Endothelial cell (in vitro differentiated cells): ENCODE data around the gene ESPNL. TPM values are rescaled to one million over a fixed set of nuclear protein-coding genes. Genes with fewer than 3 reads are reported as not detected.

ENCODE experiments used
- DNase-seq: peaks from one replicate; pipeline ENCODE4 v3.0.0; 2021; ENCODE audit warnings: low spot score
- H3K27ac Mint-ChIP-seq: one replicate; pipeline ENCODE4 v1.8.0; 2021; ENCODE audit warnings: mixed read lengths, inconsistent platforms; ENCODE audit not compliant: unreplicated experiment
- H3K27me3 Mint-ChIP-seq: one replicate; pipeline ENCODE4 v1.8.0; 2021; ENCODE audit warnings: mild to moderate bottlenecking, moderate library complexity, mixed read lengths, inconsistent platforms; ENCODE audit not compliant: unreplicated experiment
- H3K36me3 Mint-ChIP-seq: one replicate; pipeline ENCODE4 v1.8.0; 2021; ENCODE audit warnings: mild to moderate bottlenecking, low read depth, mixed read lengths, inconsistent platforms; ENCODE audit not compliant: unreplicated experiment
- H3K4me1 Mint-ChIP-seq: one replicate; pipeline ENCODE4 v1.8.0; 2021; ENCODE audit warnings: mild to moderate bottlenecking, mixed read lengths, inconsistent platforms; ENCODE audit not compliant: unreplicated experiment
- H3K4me3 Mint-ChIP-seq: one replicate; pipeline ENCODE4 v1.8.0; 2021; ENCODE audit warnings: mild to moderate bottlenecking, mixed read lengths, inconsistent platforms; ENCODE audit not compliant: unreplicated experiment
- H3K9me3 Mint-ChIP-seq: one replicate; pipeline ENCODE4 v1.8.0; 2021; ENCODE audit warnings: mixed read lengths, inconsistent platforms; ENCODE audit not compliant: unreplicated experiment
- total RNA-seq: library from RNA; stranded (reverse); fragmentation: NEBNext Ultra II Directional; extraction: Animal tissue kit (Norgen Biotek cat#: 25700); gene quantifications from one replicate; pipeline ENCODE4 v1.2.1, GENCODE V29; 2021; ENCODE audit not compliant: unreplicated experiment
- TF ChIP-seq, protein P1 (sequence below): fragments of 200-600 bp; sonication (generic); IDR thresholded peaks from one replicate; pipeline ENCODE4 v1.5.0; 2021; ENCODE audit warnings: antibody characterized with exemption; ENCODE audit not compliant: unreplicated experiment

Gene ESPNL
- total RNA-seq, 1 donor from 2014 or later: 0.82 TPM

DNA sequence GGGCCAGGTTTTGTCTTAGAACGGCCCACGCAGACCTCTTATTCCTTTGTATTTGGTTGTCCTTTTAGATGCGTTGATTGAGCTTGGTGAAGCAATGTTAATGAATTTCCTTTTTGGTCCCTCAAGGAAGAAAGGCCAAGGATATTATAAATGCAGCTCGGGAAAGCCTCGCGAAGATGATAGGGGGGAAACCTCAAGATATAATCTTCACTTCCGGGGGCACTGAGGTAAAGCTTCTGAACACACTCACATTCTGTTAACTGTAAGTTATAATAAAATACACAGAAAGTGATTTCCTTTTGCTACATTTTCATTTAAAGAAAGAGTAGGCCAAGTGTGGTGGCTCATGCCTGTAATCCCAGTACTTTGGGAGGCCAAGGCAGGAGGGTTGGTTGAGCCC lies 32.2 kb upstream of the ESPNL start:
- H3K27ac Mint-ChIP-seq: no peak overlapping the region
- no peaks in the 10 kb centered on the region for H3K27me3 Mint-ChIP-seq
- no peaks in the 10 kb centered on the region for H3K4me1 Mint-ChIP-seq
- TF ChIP-seq, protein P1, sequence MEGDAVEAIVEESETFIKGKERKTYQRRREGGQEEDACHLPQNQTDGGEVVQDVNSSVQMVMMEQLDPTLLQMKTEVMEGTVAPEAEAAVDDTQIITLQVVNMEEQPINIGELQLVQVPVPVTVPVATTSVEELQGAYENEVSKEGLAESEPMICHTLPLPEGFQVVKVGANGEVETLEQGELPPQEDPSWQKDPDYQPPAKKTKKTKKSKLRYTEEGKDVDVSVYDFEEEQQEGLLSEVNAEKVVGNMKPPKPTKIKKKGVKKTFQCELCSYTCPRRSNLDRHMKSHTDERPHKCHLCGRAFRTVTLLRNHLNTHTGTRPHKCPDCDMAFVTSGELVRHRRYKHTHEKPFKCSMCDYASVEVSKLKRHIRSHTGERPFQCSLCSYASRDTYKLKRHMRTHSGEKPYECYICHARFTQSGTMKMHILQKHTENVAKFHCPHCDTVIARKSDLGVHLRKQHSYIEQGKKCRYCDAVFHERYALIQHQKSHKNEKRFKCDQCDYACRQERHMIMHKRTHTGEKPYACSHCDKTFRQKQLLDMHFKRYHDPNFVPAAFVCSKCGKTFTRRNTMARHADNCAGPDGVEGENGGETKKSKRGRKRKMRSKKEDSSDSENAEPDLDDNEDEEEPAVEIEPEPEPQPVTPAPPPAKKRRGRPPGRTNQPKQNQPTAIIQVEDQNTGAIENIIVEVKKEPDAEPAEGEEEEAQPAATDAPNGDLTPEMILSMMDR: no peak
- H3K4me3 Mint-ChIP-seq: no peak overlapping the region
- H3K9me3 Mint-ChIP-seq: no peaks in the 10 kb centered on the region
- no peak for DNase-seq
- H3K36me3 Mint-ChIP-seq: peaks cover 18% of the 10 kb centered on the region

DNA sequence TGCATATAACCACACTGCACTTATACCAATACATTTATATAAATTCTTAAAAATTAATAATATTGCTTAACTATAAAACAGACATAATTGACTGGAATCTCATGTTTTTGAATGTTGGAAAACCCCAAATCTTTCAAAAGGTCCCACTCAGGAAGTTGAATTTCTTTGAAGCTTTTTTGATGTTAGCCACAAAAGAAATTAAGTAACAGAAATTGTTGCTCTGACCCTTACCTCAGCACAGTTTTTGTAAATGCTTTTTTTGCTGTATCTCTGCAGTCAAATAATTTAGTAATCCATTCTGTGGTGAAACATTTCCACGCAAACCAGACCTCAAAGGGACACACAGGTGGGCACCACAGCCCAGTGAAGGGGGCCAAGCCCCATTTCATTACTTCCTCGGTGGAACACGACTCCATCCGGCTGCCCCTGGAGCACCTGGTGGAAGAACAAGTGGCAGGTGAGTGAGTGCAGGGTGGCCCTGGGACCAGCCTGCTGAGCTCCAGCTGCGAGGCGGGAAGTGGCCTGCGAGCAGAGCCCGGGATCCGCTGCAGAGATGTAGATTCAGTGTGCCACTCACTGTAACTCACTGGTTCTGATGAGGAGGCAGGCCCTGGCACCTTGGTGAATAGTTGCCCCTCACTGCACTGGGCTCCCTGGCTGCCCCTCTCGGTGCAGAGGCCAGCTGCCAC lies 31.0 kb upstream of the ESPNL start:
- no peaks in the 10 kb centered on the region for H3K27me3 Mint-ChIP-seq
- H3K27ac Mint-ChIP-seq: no peak overlapping the region
- DNase-seq: no peak
- peaks cover 18% of the 10 kb centered on the region for H3K36me3 Mint-ChIP-seq
- no peaks in the 10 kb centered on the region for H3K9me3 Mint-ChIP-seq
- no peaks in the 10 kb centered on the region for H3K4me1 Mint-ChIP-seq
- no peak overlapping the region for H3K4me3 Mint-ChIP-seq
- TF ChIP-seq, protein P1: no peak

DNA sequence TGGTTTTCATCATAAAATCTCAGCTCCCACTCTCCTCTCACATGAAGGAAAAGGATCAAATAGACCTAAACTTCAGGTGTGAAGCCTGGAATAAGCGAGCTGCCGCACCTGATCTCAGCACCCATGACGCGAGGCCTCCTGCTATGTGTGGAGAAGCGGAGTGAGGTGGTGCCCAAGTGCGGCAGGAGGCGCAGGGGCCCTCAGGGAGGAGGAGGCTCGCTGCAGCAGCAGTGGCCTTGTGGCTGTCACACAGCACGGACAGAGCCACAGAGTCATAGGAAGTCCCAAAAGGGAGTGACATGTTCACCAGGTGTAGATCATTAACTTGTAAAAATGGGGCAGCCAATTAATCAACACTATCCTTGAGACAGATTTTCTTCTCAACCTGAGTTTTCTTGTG lies 30.3 kb upstream of the ESPNL start:
- H3K27ac Mint-ChIP-seq: no peak overlapping the region
- no peaks in the 10 kb centered on the region for H3K9me3 Mint-ChIP-seq
- no peaks in the 10 kb centered on the region for H3K27me3 Mint-ChIP-seq
- no peak for DNase-seq
- H3K4me3 Mint-ChIP-seq: no peak overlapping the region
- peaks cover 18% of the 10 kb centered on the region for H3K36me3 Mint-ChIP-seq
- H3K4me1 Mint-ChIP-seq: no peaks in the 10 kb centered on the region
- TF ChIP-seq, protein P1: no peak

DNA sequence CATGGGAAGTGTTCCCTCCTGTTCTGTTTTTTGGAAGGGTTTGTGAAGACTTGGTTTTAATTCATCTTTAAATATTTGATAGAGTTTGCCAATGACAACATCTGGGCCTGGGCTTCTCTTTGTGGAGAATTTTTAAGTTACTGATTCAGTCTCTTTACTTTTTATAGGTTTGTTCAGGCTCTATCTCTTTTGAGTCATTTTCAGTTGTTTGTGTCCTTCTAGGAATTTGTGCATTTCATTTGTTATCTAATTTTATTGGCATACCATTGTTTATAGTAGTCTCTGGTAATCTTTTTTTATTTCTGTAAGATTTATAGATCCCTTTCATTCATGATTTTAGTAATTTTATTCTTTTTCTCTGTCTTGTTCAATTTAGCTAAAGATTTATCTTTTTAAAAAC lies 24.7 kb upstream of the ESPNL start:
- no peak for DNase-seq

DNA sequence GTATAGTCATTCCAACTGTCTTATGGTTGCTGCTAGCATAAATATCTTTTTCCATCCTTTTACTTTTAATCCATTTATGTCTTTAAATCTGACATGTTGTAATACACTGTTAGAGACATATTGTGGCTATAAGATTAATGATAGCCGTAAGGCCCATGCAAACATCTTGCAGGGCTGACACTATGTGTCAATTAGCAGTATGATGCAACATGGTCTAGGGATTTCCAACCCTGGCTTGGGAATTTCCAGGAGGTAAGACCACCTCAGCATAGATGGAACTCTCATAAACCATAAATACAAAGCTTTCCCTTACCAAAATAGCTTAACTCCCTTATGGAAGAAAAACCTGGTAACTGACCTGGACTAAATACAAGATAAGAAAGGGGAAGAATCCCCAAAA lies 22.8 kb upstream of the ESPNL start:
- H3K4me3 Mint-ChIP-seq: no peak overlapping the region
- no peak overlapping the region for H3K27ac Mint-ChIP-seq
- H3K27me3 Mint-ChIP-seq: peaks cover 1% of the 10 kb centered on the region
- H3K4me1 Mint-ChIP-seq: no peaks in the 10 kb centered on the region
- H3K36me3 Mint-ChIP-seq: peaks cover 25% of the 10 kb centered on the region
- TF ChIP-seq, protein P1: no peak
- DNase-seq: no peak
- no peaks in the 10 kb centered on the region for H3K9me3 Mint-ChIP-seq

More for the DNA sequence above, 24.7 kb upstream of the ESPNL start:
- H3K27me3 Mint-ChIP-seq: no peaks in the 10 kb centered on the region
- peaks cover 10% of the 10 kb centered on the region for H3K36me3 Mint-ChIP-seq
- no peaks in the 10 kb centered on the region for H3K4me1 Mint-ChIP-seq
- H3K9me3 Mint-ChIP-seq: no peaks in the 10 kb centered on the region
- TF ChIP-seq, protein P1: no peak
- H3K4me3 Mint-ChIP-seq: no peak overlapping the region
- no peak overlapping the region for H3K27ac Mint-ChIP-seq
